Measurements from ENCODE around the gene HDAC10.
"Not testable (repeated sequence)": the region's sequence is repeated elsewhere in the genome, so short reads cannot be mapped to it uniquely, and the experiment has no call there.

HDAC10 gene

GRCh38 chr22:50275181-50276055, 24.4 kb upstream of the HDAC10 start:
- Histone ChIP-seq H3K4me3 (ENCODE audit: low read depth, low read length) (no peak overlapping the region), H3K27me3 (ENCODE audit: control insufficient read depth, insufficient read depth, low read length) (peaks cover 11% of the 10 kb centered on the region), H3K9me3 (ENCODE audit: control insufficient read depth, insufficient read depth, low read length) (peaks cover 7% of the 10 kb centered on the region; the same call in 1 of the 2 replicates), H3K9ac (ENCODE audit: low read depth, low read length) (no peak overlapping the region), H3K27ac (ENCODE audit: low read depth, low read length) (no peak overlapping the region), H3K36me3 (ENCODE audit: control insufficient read depth, insufficient read depth, low read length) (peaks cover 53% of the 10 kb centered on the region), H3K4me1 (ENCODE audit: control insufficient read depth, insufficient read depth, low read length) (no peaks in the 10 kb centered on the region)

- H3K27me3 ChIP-seq (ENCODE audit: control insufficient read depth, insufficient read depth, low read length), result peaks cover 17% of the 10 kb centered on the region
- peaks cover 47% of the 10 kb centered on the region for H3K36me3 ChIP-seq (ENCODE audit: control insufficient read depth, insufficient read depth, low read length)
- H3K9ac ChIP-seq (ENCODE audit: low read depth, low read length), result no peak overlapping the region
- no peak overlapping the region for H3K4me3 ChIP-seq (ENCODE audit: low read depth, low read length)
- H3K4me1 ChIP-seq (ENCODE audit: control insufficient read depth, insufficient read depth, low read length), result no peaks in the 10 kb centered on the region
- peaks cover 7% of the 10 kb centered on the region; the same call in 1 of the 2 replicates for H3K9me3 ChIP-seq (ENCODE audit: control insufficient read depth, insufficient read depth, low read length)
- no peak overlapping the region for H3K27ac ChIP-seq (ENCODE audit: low read depth, low read length)
These were observed 23.7 kb upstream of the HDAC10 start for GRCh38 chr22:50274771-50275170.

GRCh38 chr22:50274311-50274710, 23.2 kb upstream of the HDAC10 start:
- no peak overlapping the region for H3K4me3 ChIP-seq (ENCODE audit: low read depth, low read length)
- H3K9ac ChIP-seq (ENCODE audit: low read depth, low read length), result no peak overlapping the region
- no peaks in the 10 kb centered on the region for H3K4me1 ChIP-seq (ENCODE audit: control insufficient read depth, insufficient read depth, low read length)
- H3K27ac ChIP-seq (ENCODE audit: low read depth, low read length), result no peak overlapping the region
- H3K27me3 ChIP-seq (ENCODE audit: control insufficient read depth, insufficient read depth, low read length), result peaks cover 21% of the 10 kb centered on the region
- peaks cover 7% of the 10 kb centered on the region; the same call in 1 of the 2 replicates for H3K9me3 ChIP-seq (ENCODE audit: control insufficient read depth, insufficient read depth, low read length)
- H3K36me3 ChIP-seq (ENCODE audit: control insufficient read depth, insufficient read depth, low read length), result peaks cover 43% of the 10 kb centered on the region

GRCh38 chr22:50273781-50274180, 22.7 kb upstream of the HDAC10 start:
- peaks cover 37% of the 10 kb centered on the region for H3K36me3 ChIP-seq (ENCODE audit: control insufficient read depth, insufficient read depth, low read length)
- H3K27me3 ChIP-seq (ENCODE audit: control insufficient read depth, insufficient read depth, low read length), result peaks cover 27% of the 10 kb centered on the region
- H3K9me3 ChIP-seq (ENCODE audit: control insufficient read depth, insufficient read depth, low read length); H3K9ac ChIP-seq (ENCODE audit: low read depth, low read length); H3K4me3 ChIP-seq (ENCODE audit: low read depth, low read length); H3K4me1 ChIP-seq (ENCODE audit: control insufficient read depth, insufficient read depth, low read length); H3K27ac ChIP-seq (ENCODE audit: low read depth, low read length): not testable (repeated sequence)

GRCh38 chr22:50273352-50273751, 22.3 kb upstream of the HDAC10 start:
- H3K4me3 ChIP-seq (ENCODE audit: low read depth, low read length); H3K4me1 ChIP-seq (ENCODE audit: control insufficient read depth, insufficient read depth, low read length); H3K9ac ChIP-seq (ENCODE audit: low read depth, low read length); H3K9me3 ChIP-seq (ENCODE audit: control insufficient read depth, insufficient read depth, low read length); H3K27ac ChIP-seq (ENCODE audit: low read depth, low read length): not testable (repeated sequence)
- peaks cover 31% of the 10 kb centered on the region for H3K27me3 ChIP-seq (ENCODE audit: control insufficient read depth, insufficient read depth, low read length)
- H3K36me3 ChIP-seq (ENCODE audit: control insufficient read depth, insufficient read depth, low read length), result peaks cover 33% of the 10 kb centered on the region

GRCh38 chr22:50272044-50272802, 21.2 kb upstream of the HDAC10 start:
- no peaks in the 10 kb centered on the region for H3K4me1 ChIP-seq (ENCODE audit: control insufficient read depth, insufficient read depth, low read length)
- no peak overlapping the region for H3K27ac ChIP-seq (ENCODE audit: low read depth, low read length)
- peaks cover 40% of the 10 kb centered on the region for H3K27me3 ChIP-seq (ENCODE audit: control insufficient read depth, insufficient read depth, low read length)
- no peak overlapping the region for H3K9ac ChIP-seq (ENCODE audit: low read depth, low read length)
- H3K4me3 ChIP-seq (ENCODE audit: low read depth, low read length), result no peak overlapping the region
- H3K9me3 ChIP-seq (ENCODE audit: control insufficient read depth, insufficient read depth, low read length), result peaks cover 7% of the 10 kb centered on the region; the same call in 1 of the 2 replicates
- H3K36me3 ChIP-seq (ENCODE audit: control insufficient read depth, insufficient read depth, low read length), result peaks cover 22% of the 10 kb centered on the region

- no peak overlapping the region for H3K9ac ChIP-seq (ENCODE audit: low read depth, low read length)
- no peak overlapping the region for H3K27ac ChIP-seq (ENCODE audit: low read depth, low read length)
- H3K27me3 ChIP-seq (ENCODE audit: control insufficient read depth, insufficient read depth, low read length), result peaks cover 47% of the 10 kb centered on the region
- H3K4me3 ChIP-seq (ENCODE audit: low read depth, low read length), result peak overlapping the region; percentile 56
- H3K4me1 ChIP-seq (ENCODE audit: control insufficient read depth, insufficient read depth, low read length), result no peaks in the 10 kb centered on the region
- peaks cover 7% of the 10 kb centered on the region; the same call in 1 of the 2 replicates for H3K9me3 ChIP-seq (ENCODE audit: control insufficient read depth, insufficient read depth, low read length)
- H3K36me3 ChIP-seq (ENCODE audit: control insufficient read depth, insufficient read depth, low read length), result peaks cover 17% of the 10 kb centered on the region
These were observed 20.5 kb upstream of the HDAC10 start for GRCh38 chr22:50271519-50271970.

GRCh38 chr22:50270666-50271394, 19.8 kb upstream of the HDAC10 start:
- Histone ChIP-seq H3K27me3 (ENCODE audit: control insufficient read depth, insufficient read depth, low read length) (peaks cover 52% of the 10 kb centered on the region), H3K27ac (ENCODE audit: low read depth, low read length) (no peak overlapping the region), H3K4me3 (ENCODE audit: low read depth, low read length) (peak overlapping the region; percentile 56), H3K36me3 (ENCODE audit: control insufficient read depth, insufficient read depth, low read length) (peaks cover 10% of the 10 kb centered on the region), H3K4me1 (ENCODE audit: control insufficient read depth, insufficient read depth, low read length) (no peaks in the 10 kb centered on the region), H3K9ac (ENCODE audit: low read depth, low read length) (no peak overlapping the region), H3K9me3 (ENCODE audit: control insufficient read depth, insufficient read depth, low read length) (0 out of 2 replicates have a peak, but pooled peaks cover 1% of the 10 kb centered on the region)

GRCh38 chr22:50269970-50270665, 19.1 kb upstream of the HDAC10 start, which contains the start of gene MAPK11:
Gene MAPK11 (minus strand): TSS chr22:50270380. CDS start chr22:50270292, 88 bp downstream.
- H3K27ac ChIP-seq (ENCODE audit: low read depth, low read length), result no peak within 1 kb of the TSS

GRCh38 chr22:50269573-50269969, 18.5 kb upstream of the HDAC10 start:
- Histone ChIP-seq H3K4me1 (ENCODE audit: control insufficient read depth, insufficient read depth, low read length) (no peaks in the 10 kb centered on the region), H3K27me3 (ENCODE audit: control insufficient read depth, insufficient read depth, low read length) (peaks cover 56% of the 10 kb centered on the region), H3K9me3 (ENCODE audit: control insufficient read depth, insufficient read depth, low read length) (no peaks in the 10 kb centered on the region), H3K36me3 (ENCODE audit: control insufficient read depth, insufficient read depth, low read length) (no peaks in the 10 kb centered on the region), H3K9ac (ENCODE audit: low read depth, low read length) (no peak overlapping the region), H3K4me3 (ENCODE audit: low read depth, low read length) (peak overlapping the region; percentile 39; the same call in 1 of the 2 replicates), H3K27ac (ENCODE audit: low read depth, low read length) (no peak overlapping the region)

More at GRCh38 chr22:50269970-50270665, 19.1 kb upstream of the HDAC10 start, which contains the start of gene MAPK11:
- Histone ChIP-seq H3K36me3 (ENCODE audit: control insufficient read depth, insufficient read depth, low read length) (peaks cover 3% of the 10 kb centered on the region), H3K9ac (ENCODE audit: low read depth, low read length) (no peak within 1 kb of the TSS), H3K4me3 (ENCODE audit: low read depth, low read length) (peak within 1 kb of the TSS; percentile 56), H3K4me1 (ENCODE audit: control insufficient read depth, insufficient read depth, low read length) (no peaks in the 10 kb centered on the region), H3K27me3 (ENCODE audit: control insufficient read depth, insufficient read depth, low read length) (peaks cover 52% of the 10 kb centered on the region), H3K9me3 (ENCODE audit: control insufficient read depth, insufficient read depth, low read length) (no peaks in the 10 kb centered on the region)

Data from HUES48 (cell line).